SK-N-SH treated with all-trans-retinoic acid at 6 μM for 48 hours (cell line): ENCODE measurements around the gene CSGALNACT2.
A peak's percentile ranks its signal among the peaks of the same experiment; 100 is the strongest.

ENCODE experiments used
- ATAC-seq: fragments of 200-7000 bp; cut with Tn5 transposase; 3 replicates; pipeline ENCODE4 v1.9.1; 2020; ENCODE audit warnings: mild to moderate bottlenecking, moderate library complexity
- ESRRG ChIP-seq: fragments of 250-450 bp; sonication (Bioruptor Pico); IDR thresholded peaks from 2 replicates; pipeline ENCODE4 v1.6.1; 2021; ENCODE audit warnings: mild to moderate bottlenecking
- GLIS3 ChIP-seq: fragments of 250-450 bp; sonication (Bioruptor Pico); IDR thresholded peaks from 2 replicates; pipeline ENCODE4 v1.5.0; 2020; ENCODE audit warnings: mild to moderate bottlenecking, moderate library complexity
- OSR1 ChIP-seq: fragments of 250-450 bp; sonication (Bioruptor Pico); IDR thresholded peaks from 2 replicates; pipeline ENCODE4 v1.8.0; 2022; ENCODE audit warnings: moderate library complexity, mild to moderate bottlenecking, inconsistent platforms
- PATZ1 ChIP-seq: fragments of 250-450 bp; sonication (Bioruptor Pico); IDR thresholded peaks from 2 replicates; pipeline ENCODE4 v1.8.0; 2020; ENCODE audit warnings: mild to moderate bottlenecking, moderate library complexity, borderline replicate concordance
- POU6F1 ChIP-seq: fragments of 250-450 bp; sonication (Bioruptor Pico); IDR thresholded peaks from 2 replicates; pipeline ENCODE4 v1.8.0; 2021; ENCODE audit warnings: low read depth, mild to moderate bottlenecking, moderate library complexity, borderline replicate concordance
- PPARA ChIP-seq: fragments of 250-450 bp; sonication (Bioruptor Pico); IDR thresholded peaks from 2 replicates; pipeline ENCODE4 v1.5.0; 2020; ENCODE audit warnings: mild to moderate bottlenecking, borderline replicate concordance
- SNAI2 ChIP-seq: fragments of 250-450 bp; sonication (Bioruptor Pico); IDR thresholded peaks from 2 replicates; pipeline ENCODE4 v1.5.0; 2020; ENCODE audit warnings: mild to moderate bottlenecking, moderate library complexity
- TCF4 ChIP-seq: fragments of 250-450 bp; sonication (Bioruptor Pico); IDR thresholded peaks from 2 replicates; pipeline ENCODE4 v1.8.0; 2021; ENCODE audit warnings: mild to moderate bottlenecking, moderate library complexity, borderline replicate concordance
- TSHZ2 ChIP-seq: fragments of 250-450 bp; sonication (Bioruptor Pico); IDR thresholded peaks from 2 replicates; pipeline ENCODE4 v1.5.0; 2020; ENCODE audit warnings: mild to moderate bottlenecking, moderate library complexity
- ZC3H10 ChIP-seq: fragments of 250-450 bp; sonication (Bioruptor Pico); IDR thresholded peaks from 2 replicates; pipeline ENCODE4 v1.5.1; 2021; ENCODE audit warnings: mild to moderate bottlenecking, moderate library complexity
- ZFP30 ChIP-seq: fragments of 450-650 bp; formaldehyde crosslinking; IDR thresholded peaks from 2 replicates; pipeline ENCODE4 v1.5.0; 2022; ENCODE audit warnings: mild to moderate bottlenecking, moderate library complexity
- ZNF565 ChIP-seq: fragments of 450-650 bp; formaldehyde crosslinking; conservative IDR thresholded peaks from 2 replicates; pipeline ENCODE4 v1.5.0; 2020; ENCODE audit warnings: low read depth, mild to moderate bottlenecking, moderate library complexity
- ZNF8 ChIP-seq: fragments of 450-650 bp; formaldehyde crosslinking; IDR thresholded peaks from 2 replicates; pipeline ENCODE4 v1.5.0; 2020; ENCODE audit warnings: mild to moderate bottlenecking, moderate library complexity
- TF ChIP-seq, protein P1 (sequence below): fragments of 250-450 bp; sonication (Bioruptor Pico); IDR thresholded peaks from 2 replicates; pipeline ENCODE4 v1.5.1; 2021; ENCODE audit warnings: mild to moderate bottlenecking, moderate library complexity
- TF ChIP-seq, protein P2 (sequence below): fragments of 250-450 bp; sonication (Bioruptor Pico); IDR thresholded peaks from 2 replicates; pipeline ENCODE4 v1.5.1; 2020; ENCODE audit warnings: low read depth, mild to moderate bottlenecking, moderate library complexity

Gene CSGALNACT2

DNA sequence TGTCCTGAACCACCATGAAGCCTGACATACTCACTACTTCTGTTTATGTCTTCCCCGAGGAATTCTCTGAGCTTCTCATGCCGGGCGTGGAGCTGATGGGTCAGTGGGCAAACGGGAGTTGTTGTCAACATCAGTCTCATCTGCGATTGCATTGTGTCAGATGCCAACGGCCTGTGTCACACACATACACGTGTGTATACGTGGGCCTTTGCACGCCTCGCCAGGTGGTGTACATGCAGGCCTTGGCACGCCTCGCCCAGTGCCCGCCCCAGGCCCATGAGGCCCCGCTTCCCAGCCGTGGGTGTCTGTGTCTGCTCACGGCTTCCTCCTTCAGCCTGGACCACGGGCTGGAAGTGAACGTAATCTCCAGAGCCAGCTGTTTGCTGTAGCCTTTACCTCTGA, 7.5 kb upstream of the CSGALNACT2 start:
- no peak for TF ChIP-seq OSR1 (CRISPR knock-in tag)
- TF ChIP-seq, protein P1, sequence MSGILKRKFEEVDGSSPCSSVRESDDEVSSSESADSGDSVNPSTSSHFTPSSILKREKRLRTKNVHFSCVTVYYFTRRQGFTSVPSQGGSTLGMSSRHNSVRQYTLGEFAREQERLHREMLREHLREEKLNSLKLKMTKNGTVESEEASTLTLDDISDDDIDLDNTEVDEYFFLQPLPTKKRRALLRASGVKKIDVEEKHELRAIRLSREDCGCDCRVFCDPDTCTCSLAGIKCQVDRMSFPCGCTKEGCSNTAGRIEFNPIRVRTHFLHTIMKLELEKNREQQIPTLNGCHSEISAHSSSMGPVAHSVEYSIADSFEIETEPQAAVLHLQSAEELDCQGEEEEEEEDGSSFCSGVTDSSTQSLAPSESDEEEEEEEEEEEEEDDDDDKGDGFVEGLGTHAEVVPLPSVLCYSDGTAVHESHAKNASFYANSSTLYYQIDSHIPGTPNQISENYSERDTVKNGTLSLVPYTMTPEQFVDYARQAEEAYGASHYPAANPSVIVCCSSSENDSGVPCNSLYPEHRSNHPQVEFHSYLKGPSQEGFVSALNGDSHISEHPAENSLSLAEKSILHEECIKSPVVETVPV (CRISPR knock-in tag), result no peak
- TF ChIP-seq TCF4 (CRISPR knock-in tag), result 0 out of 2 replicates have a peak, but pooled peaks have one; percentile 14
- TF ChIP-seq PPARA (CRISPR knock-in tag), result no peak
- TF ChIP-seq ZC3H10 (CRISPR knock-in tag), result no peak
- no peak for TF ChIP-seq ZNF8
- peak; percentile 25; the same call in 1 of the 2 replicates for TF ChIP-seq TSHZ2 (CRISPR knock-in tag)
- TF ChIP-seq, protein P2, sequence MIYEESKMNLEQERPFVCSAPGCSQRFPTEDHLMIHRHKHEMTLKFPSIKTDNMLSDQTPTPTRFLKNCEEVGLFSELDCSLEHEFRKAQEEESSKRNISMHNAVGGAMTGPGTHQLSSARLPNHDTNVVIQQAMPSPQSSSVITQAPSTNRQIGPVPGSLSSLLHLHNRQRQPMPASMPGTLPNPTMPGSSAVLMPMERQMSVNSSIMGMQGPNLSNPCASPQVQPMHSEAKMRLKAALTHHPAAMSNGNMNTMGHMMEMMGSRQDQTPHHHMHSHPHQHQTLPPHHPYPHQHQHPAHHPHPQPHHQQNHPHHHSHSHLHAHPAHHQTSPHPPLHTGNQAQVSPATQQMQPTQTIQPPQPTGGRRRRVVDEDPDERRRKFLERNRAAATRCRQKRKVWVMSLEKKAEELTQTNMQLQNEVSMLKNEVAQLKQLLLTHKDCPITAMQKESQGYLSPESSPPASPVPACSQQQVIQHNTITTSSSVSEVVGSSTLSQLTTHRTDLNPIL, result no peak
- TF ChIP-seq ZNF565, result no peak
- TF ChIP-seq GLIS3 (CRISPR knock-in tag), result 0 out of 2 replicates have a peak, but pooled peaks have one; percentile 13
- TF ChIP-seq ESRRG, result no peak
- ATAC-seq, result no peak

DNA sequence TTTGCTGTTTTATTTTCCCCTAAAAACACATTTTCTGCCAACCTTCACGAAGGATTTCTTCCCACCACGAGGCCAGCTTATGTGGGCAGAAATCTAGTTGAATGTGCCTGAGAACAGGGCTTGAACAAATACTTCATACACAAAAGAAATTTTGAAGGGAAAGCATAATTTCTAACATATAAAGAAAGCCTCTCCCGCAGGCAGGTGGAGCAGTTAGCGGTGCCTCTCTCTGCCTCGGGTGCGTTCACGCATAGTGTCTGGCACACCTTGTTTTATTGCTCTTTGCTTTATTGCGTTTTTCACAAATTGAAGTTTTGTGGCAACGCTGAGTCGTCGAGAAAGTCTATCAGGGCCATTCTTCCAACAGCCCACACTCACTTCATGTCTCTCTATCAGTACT, 7.0 kb upstream of the CSGALNACT2 start:
- no peak for ATAC-seq

More for the DNA sequence above, 7.0 kb upstream of the CSGALNACT2 start:
- TF ChIP-seq, protein P2, result no peak
- TF ChIP-seq, protein P1 (CRISPR knock-in tag), result no peak
- no peak for TF ChIP-seq PATZ1
- no peak for TF ChIP-seq SNAI2
- TF ChIP-seq ZFP30, result no peak
- no peak for TF ChIP-seq POU6F1 (CRISPR knock-in tag)
- no peak for TF ChIP-seq ZC3H10 (CRISPR knock-in tag)
- TF ChIP-seq GLIS3 (CRISPR knock-in tag), result no peak
- TF ChIP-seq ZNF8, result no peak
- TF ChIP-seq TCF4 (CRISPR knock-in tag), result no peak
